Effector CD4-positive, alpha-beta T cell (primary cell): ENCODE measurements around the gene SCYGR6.

ENCODE experiments used
- DNase-seq: peaks from one replicate; pipeline ENCODE4 v3.0.0-alpha.2; 2020

SCYGR6 gene

DNA sequence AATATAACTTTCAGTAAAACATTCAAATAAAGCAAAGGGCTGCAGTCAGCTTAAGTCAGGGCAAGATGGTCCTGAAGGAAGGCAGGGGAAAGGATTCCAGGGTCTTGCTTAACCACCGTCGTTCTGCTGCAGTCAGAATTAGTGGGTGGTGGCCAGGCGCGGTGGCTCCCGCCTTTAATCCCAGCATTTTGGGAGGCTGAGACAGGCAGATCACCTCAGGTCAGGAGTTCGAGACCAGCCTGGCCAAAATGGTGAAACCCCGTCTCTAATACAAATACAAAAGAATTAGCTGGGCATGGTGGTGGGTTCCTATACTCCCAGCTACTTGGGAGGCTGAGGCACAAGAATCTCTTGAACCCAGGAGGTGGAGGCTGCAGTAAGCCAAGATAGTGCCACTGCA lies 13.6 kb downstream of the SCYGR6 start:
- no peak for DNase-seq

DNA sequence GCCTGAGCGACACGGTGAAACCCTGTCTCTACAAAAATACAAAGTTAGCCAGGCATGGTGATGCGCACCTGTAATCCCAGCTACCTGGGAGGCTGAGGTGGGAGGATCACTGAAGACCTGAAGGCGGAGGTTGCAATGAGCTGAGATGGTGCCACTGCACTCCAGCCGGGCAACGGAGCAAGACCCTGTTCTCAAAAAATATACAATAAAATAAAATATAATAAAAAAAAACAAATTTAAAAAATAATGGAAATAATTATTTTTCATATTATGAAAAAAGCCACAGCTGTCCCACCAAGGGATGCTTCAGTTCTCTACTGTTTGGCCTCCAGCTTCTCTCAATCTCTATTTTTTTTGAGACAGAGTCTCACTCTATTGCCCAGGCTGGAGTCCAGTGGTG lies 17.2 kb downstream of the SCYGR6 start:
- DNase-seq, result no peak

DNA sequence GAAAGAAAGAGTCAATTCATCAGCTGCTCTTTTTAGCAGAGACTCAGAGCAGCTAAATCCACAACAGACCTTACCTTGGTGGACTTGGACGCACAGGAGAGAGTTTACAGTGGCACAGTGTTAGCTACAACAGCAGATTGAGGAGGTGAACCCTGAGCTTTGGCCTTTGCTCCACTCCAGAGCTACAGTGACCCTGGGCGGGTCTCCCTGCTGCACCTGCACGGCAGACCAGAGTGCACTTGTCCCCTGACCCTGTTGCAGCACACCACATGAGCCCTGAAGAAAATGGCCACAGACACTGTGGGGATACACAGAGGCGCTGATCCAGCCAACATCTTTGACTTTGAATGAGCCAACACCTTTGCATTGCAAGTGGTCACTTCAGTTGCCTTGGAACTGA lies 17.7 kb downstream of the SCYGR6 start:
- DNase-seq, result no peak

DNA sequence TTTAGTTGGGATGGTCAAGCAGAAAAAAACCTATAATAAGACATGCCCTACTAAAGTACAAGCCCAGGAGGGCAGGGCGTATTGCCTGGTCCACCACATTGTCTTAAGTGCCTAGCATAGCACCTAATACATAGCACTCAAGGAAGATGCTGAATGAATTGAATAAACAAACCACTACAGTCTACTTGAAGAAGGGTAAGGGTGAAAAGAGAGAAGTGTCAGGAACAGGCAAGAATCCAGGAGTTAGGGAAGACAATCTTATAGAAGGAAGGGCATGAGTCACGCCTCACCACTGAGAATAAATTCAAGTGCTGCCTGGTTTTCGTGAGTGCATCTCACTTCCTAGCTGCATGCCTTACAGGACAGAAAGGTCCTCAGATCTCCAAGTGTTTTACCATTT lies 20.6 kb downstream of the SCYGR6 start:
- DNase-seq, result no peak

DNA sequence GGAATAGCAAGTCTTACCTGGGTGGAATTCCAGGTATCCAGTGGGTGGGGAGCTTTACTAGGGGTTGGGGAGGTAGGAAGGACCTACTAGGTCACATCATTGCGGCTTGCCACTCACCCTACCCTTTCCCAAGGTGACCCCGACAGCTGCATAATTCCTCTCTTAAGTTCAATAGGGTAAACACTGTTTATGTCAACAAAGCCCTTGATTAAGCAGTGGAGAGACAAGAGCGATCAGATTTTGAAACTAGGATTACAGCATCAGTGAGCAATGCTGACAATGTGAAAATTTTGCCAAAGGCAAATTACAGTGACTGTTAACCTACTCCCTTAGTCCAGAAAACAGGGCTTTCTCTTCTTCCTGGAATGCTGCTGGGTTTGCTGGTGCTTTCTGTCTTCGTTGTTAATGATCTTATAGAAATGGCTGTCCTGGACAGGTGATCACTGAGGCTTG lies 21.3 kb downstream of the SCYGR6 start:
- DNase-seq, result no peak

DNA sequence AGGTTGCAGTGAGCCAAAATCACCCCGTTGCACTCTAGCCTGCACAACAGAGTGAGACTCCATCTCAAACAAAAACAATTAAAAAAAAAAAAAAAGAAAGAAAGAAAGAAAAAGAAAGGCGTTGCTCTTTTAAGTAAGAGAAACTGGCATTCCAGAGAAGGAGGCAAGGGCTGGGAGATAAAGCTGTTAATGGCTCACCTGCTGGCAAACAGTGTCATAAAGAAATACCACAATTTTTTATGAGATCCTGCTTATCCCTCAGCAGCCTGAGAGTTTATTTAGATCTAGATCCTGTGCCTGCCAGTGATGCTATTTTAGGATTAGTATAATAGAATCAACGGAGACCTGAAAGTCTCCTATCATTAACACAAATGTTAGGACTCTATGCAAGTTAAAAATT lies 23.0 kb downstream of the SCYGR6 start:
- DNase-seq, result no peak

DNA sequence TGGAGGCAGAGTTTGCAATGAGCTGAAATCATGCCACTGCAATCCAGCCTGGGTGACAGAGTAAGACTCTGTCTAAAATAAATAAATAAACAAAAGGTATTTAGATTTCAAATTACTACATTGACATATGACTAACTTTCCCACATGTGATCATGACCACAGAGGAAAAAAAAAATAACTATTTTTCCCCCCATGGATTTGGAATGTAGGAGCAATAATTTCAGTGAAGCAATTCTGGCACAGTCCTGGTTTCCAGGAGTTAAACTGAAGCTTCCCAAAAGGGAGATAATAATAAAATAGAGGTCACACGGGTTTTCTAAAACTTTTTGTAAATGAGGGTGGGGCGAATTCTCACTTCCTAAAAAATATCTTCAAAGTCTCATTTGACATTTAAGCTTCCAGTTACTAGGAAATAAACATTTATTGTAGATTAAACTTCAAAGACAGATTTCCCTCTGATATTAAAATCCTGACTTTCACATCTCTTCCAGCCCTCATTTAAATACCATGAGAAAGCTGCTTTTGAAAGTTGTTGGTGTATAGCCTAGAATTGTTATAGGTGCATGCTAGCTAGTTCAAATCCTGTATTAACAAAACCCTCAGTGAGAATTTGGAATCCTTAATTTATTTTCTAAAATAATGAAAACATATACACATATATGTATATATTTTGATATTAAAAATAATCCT lies 27.4 kb downstream of the SCYGR6 start:
- DNase-seq, result no peak

DNA sequence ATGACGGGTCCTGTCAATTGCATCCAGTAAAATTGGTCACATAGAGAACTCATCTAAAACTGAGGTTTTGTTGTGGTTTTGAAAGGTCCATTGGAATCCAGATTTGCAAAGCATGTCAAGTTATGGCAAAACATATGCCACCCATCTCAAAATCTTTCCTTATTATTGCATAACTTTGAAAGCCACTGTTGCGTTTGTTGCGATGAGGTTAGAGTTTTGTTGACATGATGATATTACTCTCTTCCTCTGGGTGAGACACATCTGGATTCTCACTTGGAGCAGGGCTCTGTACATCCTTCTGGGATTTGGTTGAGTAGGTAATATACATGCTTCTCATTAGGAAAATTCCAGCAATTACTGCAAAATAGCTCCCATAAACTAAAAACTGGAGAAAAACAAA lies 37.4 kb downstream of the SCYGR6 start:
- DNase-seq, result no peak

DNA sequence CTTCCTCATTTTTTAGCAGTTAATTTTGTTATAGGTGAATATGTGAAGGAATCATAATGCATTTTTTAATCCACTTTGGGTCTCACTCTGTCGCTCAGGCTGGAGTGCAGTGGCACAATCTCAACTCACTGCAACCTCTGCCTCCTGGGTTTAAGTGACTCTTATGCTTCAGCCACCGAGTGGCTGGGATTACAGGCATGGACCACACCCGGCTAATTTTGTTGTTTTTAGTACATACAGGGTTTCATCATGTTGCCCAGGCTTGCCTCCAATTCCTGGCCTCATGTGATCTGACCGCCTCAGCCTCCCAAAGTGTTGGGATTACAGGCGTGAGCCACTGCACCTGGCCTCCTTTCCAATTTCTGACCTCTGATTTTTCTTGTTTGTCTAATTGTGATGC lies 40.3 kb downstream of the SCYGR6 start:
- no peak for DNase-seq

DNA sequence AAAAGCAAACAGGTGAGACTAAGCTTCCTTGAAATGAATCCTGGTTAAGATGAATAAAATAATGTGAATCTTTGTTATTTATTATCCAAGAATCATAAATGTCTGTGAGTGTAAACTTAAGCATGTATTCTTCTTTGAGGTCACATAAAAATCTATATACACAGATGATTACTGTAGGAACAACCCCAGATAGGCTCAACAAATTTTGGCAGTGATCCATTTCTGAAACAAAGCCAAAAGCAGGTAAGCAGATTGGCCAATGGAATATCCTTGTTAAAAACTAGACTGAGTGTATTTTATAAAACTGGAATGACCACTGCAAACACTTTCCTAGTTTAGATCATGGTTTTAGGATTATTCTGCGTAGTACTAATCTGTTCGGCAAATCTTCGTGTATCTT lies 46.6 kb downstream of the SCYGR6 start:
- no peak for DNase-seq

DNA sequence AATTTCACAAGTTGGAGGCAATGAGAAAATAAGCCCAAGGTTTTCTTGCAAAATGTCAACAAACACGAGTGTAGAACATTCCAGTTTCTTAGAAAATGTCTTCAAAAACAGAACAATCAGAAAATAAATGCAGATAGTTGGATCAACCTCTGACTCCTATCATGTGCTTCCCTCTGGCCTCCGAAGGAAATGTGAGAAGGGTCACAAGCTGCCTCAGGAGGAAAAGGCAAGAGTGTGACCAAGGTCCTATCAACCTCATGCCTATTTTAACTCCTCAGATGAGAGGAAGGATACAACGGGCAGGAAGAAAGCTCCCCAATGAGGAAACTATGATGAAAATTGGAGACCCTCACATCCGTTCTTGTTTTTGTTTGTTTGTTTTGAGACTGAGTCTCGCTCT lies 50.1 kb downstream of the SCYGR6 start:
- no peak for DNase-seq
